Mesothelial cell of epicardium (in vitro differentiated cells): ENCODE data around the gene CBLC. TPM values are rescaled to one million over a fixed set of nuclear protein-coding genes. Genes with fewer than 3 reads are reported as not detected.

Source experiments
- DNase-seq, 2 experiments: peaks; one replicate each; pipeline ENCODE4 v3.0.0; 2021; ENCODE audit warnings: low spot score in 2 of 2; ENCODE audit not compliant: unreplicated experiment in 2 of 2
- H3K27ac Mint-ChIP-seq: 2 replicates; pipeline ENCODE4 v1.8.0; 2021; ENCODE audit warnings: mixed read lengths
- H3K27me3 Mint-ChIP-seq: 2 replicates; pipeline ENCODE4 v1.8.0; 2021; ENCODE audit warnings: low read depth, mixed read lengths
- H3K36me3 Mint-ChIP-seq: 2 replicates; pipeline ENCODE4 v1.8.0; 2021; ENCODE audit warnings: mixed read lengths
- H3K4me1 Mint-ChIP-seq: 2 replicates; pipeline ENCODE4 v1.8.0; 2021; ENCODE audit warnings: mixed read lengths
- H3K4me3 Mint-ChIP-seq: 2 replicates; pipeline ENCODE4 v1.8.0; 2021; ENCODE audit warnings: mild to moderate bottlenecking, moderate library complexity, mixed read lengths
- H3K9me3 Mint-ChIP-seq: 2 replicates; pipeline ENCODE4 v1.8.0; 2021; ENCODE audit warnings: mixed read lengths
- total RNA-seq: library from RNA; stranded (reverse); gene quantifications from 3 replicates; pipeline ENCODE4 v1.2.1, GENCODE V29; 2021
- TF ChIP-seq, protein P1 (sequence below): fragments of 200-600 bp; sonication (generic); IDR thresholded peaks from one replicate; pipeline ENCODE4 v1.5.0; 2021; ENCODE audit warnings: antibody characterized with exemption; ENCODE audit not compliant: unreplicated experiment

Gene CBLC
- total RNA-seq, 1 donor from 2014 or later = 8.8 TPM

DNA sequence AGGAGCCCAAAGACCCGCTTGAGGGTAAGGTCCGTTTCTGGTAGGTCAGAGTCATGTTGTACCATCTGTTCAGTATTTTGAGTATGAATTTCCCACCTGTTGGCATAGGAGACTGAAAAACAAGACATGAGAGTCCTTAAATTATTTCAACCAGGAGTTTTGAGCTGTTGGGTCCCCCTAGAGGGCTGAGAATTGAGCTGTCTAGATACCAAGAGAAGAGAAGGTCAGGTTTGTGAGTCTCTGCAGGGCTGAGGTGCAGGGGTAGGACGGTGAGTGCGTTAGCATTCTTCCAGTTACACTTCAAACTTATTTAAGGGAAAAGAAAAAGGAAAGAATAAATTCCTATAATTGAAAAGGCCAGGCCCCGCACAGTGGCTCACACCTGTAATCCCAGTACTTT, 5.0 kb downstream of the CBLC start:
- H3K4me3 Mint-ChIP-seq = no peak overlapping the region
- H3K9me3 Mint-ChIP-seq = no peaks in the 10 kb centered on the region
- TF ChIP-seq, protein P1, sequence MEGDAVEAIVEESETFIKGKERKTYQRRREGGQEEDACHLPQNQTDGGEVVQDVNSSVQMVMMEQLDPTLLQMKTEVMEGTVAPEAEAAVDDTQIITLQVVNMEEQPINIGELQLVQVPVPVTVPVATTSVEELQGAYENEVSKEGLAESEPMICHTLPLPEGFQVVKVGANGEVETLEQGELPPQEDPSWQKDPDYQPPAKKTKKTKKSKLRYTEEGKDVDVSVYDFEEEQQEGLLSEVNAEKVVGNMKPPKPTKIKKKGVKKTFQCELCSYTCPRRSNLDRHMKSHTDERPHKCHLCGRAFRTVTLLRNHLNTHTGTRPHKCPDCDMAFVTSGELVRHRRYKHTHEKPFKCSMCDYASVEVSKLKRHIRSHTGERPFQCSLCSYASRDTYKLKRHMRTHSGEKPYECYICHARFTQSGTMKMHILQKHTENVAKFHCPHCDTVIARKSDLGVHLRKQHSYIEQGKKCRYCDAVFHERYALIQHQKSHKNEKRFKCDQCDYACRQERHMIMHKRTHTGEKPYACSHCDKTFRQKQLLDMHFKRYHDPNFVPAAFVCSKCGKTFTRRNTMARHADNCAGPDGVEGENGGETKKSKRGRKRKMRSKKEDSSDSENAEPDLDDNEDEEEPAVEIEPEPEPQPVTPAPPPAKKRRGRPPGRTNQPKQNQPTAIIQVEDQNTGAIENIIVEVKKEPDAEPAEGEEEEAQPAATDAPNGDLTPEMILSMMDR = no peak
- no peak overlapping the region for H3K27ac Mint-ChIP-seq
- H3K27me3 Mint-ChIP-seq = no peaks in the 10 kb centered on the region
- no peaks in the 10 kb centered on the region for H3K36me3 Mint-ChIP-seq
- DNase-seq = no peak
- peaks cover 8% of the 10 kb centered on the region for H3K4me1 Mint-ChIP-seq

DNA sequence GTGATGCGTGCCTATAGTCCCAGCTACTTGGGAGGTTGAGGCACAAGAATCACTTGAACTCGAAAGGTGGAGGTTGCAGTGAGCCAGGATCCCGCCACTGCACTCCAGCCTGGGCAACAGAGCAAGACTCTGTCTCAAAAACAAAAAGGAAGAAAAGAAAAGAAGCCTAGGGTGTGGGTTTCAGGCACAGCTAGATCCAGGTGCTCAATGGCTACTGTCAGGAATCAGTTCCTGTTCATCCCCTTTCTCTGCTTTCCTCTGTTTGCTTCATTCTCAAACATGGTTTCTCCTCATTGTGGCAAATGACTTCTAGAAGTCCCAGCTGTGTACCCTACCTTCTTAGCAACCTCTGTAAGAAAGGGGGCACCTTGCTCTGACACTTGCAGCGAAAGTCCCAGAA, 5.9 kb downstream of the CBLC start:
- H3K4me1 Mint-ChIP-seq = peaks cover 8% of the 10 kb centered on the region
- H3K4me3 Mint-ChIP-seq = no peak overlapping the region
- H3K27me3 Mint-ChIP-seq = no peaks in the 10 kb centered on the region
- H3K36me3 Mint-ChIP-seq = no peaks in the 10 kb centered on the region
- H3K9me3 Mint-ChIP-seq = no peaks in the 10 kb centered on the region
- no peak overlapping the region for H3K27ac Mint-ChIP-seq
- TF ChIP-seq, protein P1 = no peak
- no peak for DNase-seq

DNA sequence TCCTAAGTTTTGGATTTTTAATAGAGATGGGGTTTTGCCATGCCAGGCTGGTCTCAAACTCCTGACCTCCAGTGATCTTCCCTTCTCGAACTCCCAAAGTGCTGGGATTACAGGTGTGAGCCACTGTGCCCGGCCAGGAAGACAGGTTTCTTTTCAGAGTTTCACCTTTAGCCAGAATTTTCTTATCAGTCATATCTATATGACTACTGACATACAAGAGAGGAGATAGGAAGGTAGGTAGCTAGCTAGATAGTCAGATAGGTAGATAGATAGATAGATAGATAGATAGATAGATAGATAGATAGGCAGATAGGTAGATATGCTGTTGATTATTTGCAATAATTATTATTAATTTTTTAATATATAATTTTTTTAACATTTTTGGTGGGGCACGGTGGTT, 7.6 kb downstream of the CBLC start:
- no peak overlapping the region for H3K27ac Mint-ChIP-seq
- no peaks in the 10 kb centered on the region for H3K27me3 Mint-ChIP-seq
- no peaks in the 10 kb centered on the region for H3K36me3 Mint-ChIP-seq
- peaks cover 8% of the 10 kb centered on the region for H3K4me1 Mint-ChIP-seq
- no peak overlapping the region for H3K4me3 Mint-ChIP-seq
- TF ChIP-seq, protein P1 = no peak
- no peak for DNase-seq
- no peaks in the 10 kb centered on the region for H3K9me3 Mint-ChIP-seq

DNA sequence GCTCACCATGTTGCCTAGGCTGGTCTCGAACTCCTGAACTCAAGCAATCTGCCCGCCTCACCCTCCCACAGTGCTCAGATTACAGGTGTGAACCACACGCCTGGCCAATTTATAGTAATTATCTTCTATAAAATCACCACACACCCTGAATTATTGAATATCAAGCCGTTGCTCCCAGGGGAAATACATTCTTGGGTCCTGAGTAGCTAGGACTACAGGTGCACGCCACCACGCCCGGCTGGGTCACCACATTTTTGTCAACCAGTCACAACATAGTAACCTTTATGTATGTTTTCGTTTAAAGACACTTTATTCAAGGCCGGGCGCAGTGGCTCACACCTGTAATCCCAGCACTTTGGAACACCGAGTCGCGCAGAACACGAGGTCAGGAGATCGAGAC, 8.3 kb downstream of the CBLC start:
- Mint-ChIP-seq H3K27me3 (no peaks in the 10 kb centered on the region), H3K4me3 (no peak overlapping the region), H3K4me1 (peaks cover 8% of the 10 kb centered on the region), H3K9me3 (no peaks in the 10 kb centered on the region), H3K27ac (no peak overlapping the region), H3K36me3 (no peaks in the 10 kb centered on the region)
- no peak for DNase-seq
- TF ChIP-seq, protein P1 = no peak

DNA sequence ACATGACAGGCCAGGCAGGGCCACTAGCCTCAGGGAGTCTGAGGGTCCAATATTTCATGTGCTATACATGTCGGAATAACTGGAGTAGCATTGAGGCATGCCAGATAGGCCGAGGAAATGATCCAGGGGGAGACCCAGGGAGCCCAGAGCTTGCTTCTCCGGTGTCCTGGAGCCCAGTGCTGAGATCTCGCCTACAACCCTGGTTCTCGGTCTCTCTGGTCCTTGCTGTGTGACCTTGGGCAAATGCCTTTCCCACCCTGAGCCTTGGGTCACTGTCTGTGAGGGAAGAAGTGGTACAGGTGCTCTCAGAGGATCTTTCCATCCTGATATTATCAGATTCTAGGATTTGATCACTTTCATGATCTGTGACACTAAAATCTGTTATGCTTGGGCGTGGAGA, 11.3 kb downstream of the CBLC start:
- no peaks in the 10 kb centered on the region for H3K9me3 Mint-ChIP-seq
- peaks cover 8% of the 10 kb centered on the region for H3K4me1 Mint-ChIP-seq
- H3K4me3 Mint-ChIP-seq = no peak overlapping the region
- TF ChIP-seq, protein P1 = no peak
- no peaks in the 10 kb centered on the region for H3K27me3 Mint-ChIP-seq
- no peak for DNase-seq
- H3K36me3 Mint-ChIP-seq = no peaks in the 10 kb centered on the region
- no peak overlapping the region for H3K27ac Mint-ChIP-seq

DNA sequence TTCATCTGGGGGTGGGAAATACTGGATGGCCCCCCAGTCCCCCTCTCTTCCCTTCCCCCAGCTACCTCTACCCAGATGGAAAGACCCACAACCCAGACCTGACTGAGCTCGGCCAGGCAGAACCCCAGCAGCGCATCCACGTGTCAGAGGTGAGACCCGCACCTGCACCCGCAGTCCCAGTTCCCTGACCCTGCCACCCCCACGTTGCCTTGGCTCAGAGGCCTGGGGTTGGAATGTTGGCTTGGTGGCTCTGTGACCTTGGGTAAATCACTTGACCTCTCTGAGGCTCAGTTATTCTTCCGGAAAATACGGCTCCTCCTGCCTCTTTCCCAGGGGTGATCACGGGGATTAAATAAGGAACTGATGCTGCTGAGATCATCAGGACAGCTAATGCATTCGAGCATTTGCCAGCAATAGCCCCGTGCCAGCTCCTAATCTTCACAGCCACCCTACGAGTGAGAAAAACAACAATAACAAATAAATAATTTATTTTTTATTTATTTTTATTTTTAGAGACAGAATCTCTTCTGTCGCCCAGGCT, 12.3 kb downstream of the CBLC start:
- Mint-ChIP-seq H3K27me3 (no peaks in the 10 kb centered on the region), H3K27ac (no peak overlapping the region), H3K36me3 (peaks cover 2% of the 10 kb centered on the region), H3K4me1 (no peaks in the 10 kb centered on the region), H3K9me3 (no peaks in the 10 kb centered on the region), H3K4me3 (no peak overlapping the region)
- TF ChIP-seq, protein P1 = no peak
- DNase-seq = no peak
